Epithelial cell of proximal tubule (primary cell): Measurements from ENCODE around the gene ZNF501. TPM values are rescaled to one million over a fixed set of nuclear protein-coding genes. Genes with fewer than 3 reads are reported as not detected.

Experiments
- DNase-seq: peaks from one replicate; pipeline ENCODE4 v3.0.0-alpha.2; 2011; ENCODE audit warnings: low read depth
- H3K4me3 ChIP-seq: 2 replicates; pipeline ENCODE4 v1.5.1; 2011; ENCODE audit warnings: low read depth, mild to moderate bottlenecking, low read length
- CTCF ChIP-seq: conservative IDR thresholded peaks from 2 replicates; pipeline ENCODE4 v1.5.1; 2012; ENCODE audit warnings: low read depth, mild to moderate bottlenecking, low read length
- total RNA-seq: library from RNA; depleted of rRNA; stranded (reverse); fragments of >200 nt; gene quantifications from 2 replicates; pipeline ENCODE4 v1.2.3, GENCODE V29; 2015

Gene ZNF501
- total RNA-seq = 1.7 and 2.4 TPM in 2 replicates

- DNase-seq = peak; percentile 37
- H3K4me3 ChIP-seq = peak within 1 kb of the TSS; percentile 64
- no peak for TF ChIP-seq CTCF
These were observed at the start of gene ZNF501 for GRCh38 chr3:44729384-44729910. Gene ZNF501 (plus strand): TSS chr3:44729635. CDS start chr3:44734422, 4,787 bp downstream.

DNA sequence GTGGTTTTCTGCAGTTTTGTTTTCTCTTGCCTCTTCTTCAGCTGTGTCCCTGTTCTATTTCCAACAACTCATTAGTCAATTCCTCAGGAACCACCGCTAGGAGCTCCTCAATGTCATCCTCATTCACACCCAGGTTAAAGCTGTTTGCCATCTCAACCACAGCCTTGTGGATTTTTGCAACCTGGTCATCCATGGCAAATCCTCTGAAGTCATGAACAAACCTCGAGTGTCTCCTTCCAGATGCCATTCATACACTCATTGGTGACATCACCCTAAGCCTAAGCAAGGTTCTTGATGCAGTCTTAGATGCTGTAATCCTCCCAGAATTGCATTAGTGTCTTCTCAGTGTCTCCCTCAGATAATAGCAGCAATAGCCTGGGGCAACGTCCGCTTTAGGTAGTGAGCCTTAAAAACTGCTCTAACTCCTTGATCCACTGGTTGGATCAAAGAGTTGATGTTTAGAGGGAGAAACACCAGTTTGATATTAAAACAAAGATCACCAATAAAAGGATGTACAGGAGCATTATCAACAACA, 48.4 kb upstream of the ZNF501 start:
- no peak for TF ChIP-seq CTCF
- no peak overlapping the region for H3K4me3 ChIP-seq
- no peak for DNase-seq

DNA sequence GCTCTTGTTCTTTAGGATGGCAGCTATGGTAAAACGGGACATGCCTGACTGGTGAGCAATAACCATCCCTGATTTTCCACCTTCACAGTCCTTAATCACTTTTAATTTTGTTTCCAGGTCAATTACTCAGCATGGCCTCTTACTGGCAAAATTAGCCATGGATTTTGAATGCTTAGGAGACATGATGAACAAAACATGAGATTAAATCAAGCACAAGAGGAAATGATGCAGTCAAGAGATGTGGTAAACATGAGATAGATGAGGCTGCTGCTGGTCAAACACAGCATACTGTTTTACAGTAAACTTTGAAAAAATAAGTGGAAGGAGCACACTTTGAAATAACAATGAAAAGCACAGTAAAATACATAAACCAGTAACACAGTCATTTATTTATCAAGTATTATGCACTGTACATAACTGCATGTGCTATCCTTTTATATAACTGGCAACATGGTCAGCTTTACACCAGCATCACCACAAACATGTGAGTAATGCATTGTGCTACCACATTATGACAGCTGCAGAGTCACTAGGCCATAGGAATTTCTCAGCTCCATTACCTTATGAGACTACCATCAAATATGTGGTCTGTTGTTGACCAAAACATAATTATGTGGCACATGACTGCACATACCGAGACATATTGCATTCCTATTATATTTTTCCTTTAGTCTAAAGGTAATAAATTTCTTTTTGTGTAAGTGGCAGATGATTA, 47.1 kb upstream of the ZNF501 start:
- no peak for TF ChIP-seq CTCF
- no peak overlapping the region for H3K4me3 ChIP-seq
- no peak for DNase-seq

DNA sequence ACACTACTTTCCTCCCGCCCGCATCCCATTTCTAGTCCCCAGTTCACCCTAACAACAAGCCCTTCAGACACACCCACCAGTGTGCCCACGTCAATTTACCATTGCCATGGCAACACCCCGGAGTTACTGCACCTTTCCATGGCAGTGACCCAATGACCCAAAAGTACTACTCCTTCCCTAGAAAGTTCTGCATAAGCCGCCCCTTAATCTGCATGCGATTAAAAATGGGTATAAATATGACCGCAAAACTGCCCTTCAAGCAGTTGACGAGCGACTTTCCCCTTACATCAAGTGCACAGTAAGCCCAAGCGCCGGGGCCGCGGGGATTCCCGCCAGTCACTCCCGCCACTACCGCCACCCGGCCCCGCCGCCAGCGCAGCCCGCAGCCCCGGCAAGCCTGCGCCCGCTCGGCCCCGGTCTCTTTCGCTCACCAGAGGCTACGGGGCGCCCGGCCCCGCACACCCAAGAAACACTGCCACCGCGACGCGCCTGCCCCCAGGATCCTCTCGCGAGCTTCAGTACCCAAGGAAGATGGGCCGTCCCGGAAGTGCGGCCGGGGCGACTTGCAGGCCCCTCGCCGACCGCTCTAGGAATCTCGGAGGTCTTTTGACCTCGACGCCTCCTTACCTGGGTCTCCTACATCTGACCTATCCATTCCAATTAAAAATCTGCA, 44.2 kb upstream of the ZNF501 start:
- TF ChIP-seq CTCF = no peak
- DNase-seq = no peak
- peak overlapping the region; percentile 69 for H3K4me3 ChIP-seq

GRCh38 chr3:44687898-44688297, 41.5 kb upstream of the ZNF501 start:
- no peak for DNase-seq
- no peak for TF ChIP-seq CTCF
- no peak overlapping the region for H3K4me3 ChIP-seq

DNA sequence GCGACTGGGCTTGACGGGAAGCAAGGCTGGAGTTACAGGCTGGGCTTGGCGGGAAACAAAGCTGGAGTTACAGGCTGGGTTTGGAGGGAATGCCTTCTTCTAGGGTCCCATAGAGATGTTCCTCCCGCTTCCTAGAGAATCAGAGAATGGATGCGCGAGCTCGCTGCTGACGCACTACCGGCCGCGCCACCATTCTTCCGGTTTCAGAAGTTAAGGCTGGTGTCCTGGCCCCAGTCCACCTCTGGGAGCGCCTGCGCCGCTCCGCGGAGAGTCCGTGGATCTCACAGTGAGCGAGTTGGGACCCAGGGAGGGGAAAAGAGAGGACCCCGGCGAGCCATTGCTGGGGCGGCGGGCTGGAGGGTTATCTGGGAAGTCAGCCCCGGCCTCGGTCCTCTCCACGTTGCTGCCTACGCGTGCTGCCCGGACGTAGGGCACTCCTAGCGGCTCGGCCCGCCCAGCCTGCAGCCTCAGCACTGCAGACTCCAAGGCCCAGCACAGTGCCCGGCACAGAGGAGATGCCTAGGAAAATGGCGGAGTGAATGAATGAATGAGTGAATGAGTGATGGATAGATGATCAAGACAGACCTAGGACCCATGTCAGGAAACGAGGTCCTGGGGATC, 16.9 kb upstream of the ZNF501 start, which contains the start of gene ZNF502:
TSS of gene ZNF502 (plus strand) at position 206 of the 621 bp plus-strand sequence. CDS start 7,602 bp downstream, outside the sequence.
- H3K4me3 ChIP-seq = peak within 1 kb of the TSS; percentile 82
- DNase-seq = no peak
- peak; percentile 39 for TF ChIP-seq CTCF
